Activated CD4-positive, alpha-beta memory T cell treated with anti-CD3 and anti-CD28 coated beads for 36 hours (primary cell): ENCODE results near the gene STAP2. TPM values are rescaled to one million over a fixed set of nuclear protein-coding genes. Genes with fewer than 3 reads are reported as not detected.

ENCODE experiments used
- CTCF ChIA-PET: fragments of 350-600 bp; sonication (Branson Sonifier 250); formaldehyde crosslinking; loops from one replicate; lab custom pipeline; 2021; ENCODE audit warnings: antibody characterized with exemption, inconsistent platforms; lab: Charles Lee
- POLR2A ChIA-PET: fragments of 350-600 bp; sonication (Branson Sonifier 250); formaldehyde crosslinking; loops from one replicate; lab custom pipeline; 2021; ENCODE audit warnings: antibody characterized with exemption; lab: Charles Lee
- DNase-seq: peaks from one replicate; pipeline ENCODE4 v3.0.0-alpha.2; 2020
- H3K27ac Mint-ChIP-seq: one replicate; pipeline ENCODE4 v1.8.0; 2021; ENCODE audit warnings: mixed read lengths
- H3K27me3 Mint-ChIP-seq: one replicate; pipeline ENCODE4 v1.8.0; 2021; ENCODE audit warnings: mixed read lengths
- H3K36me3 Mint-ChIP-seq: one replicate; pipeline ENCODE4 v1.8.0; 2021; ENCODE audit warnings: mixed read lengths
- H3K4me1 Mint-ChIP-seq: one replicate; pipeline ENCODE4 v1.8.0; 2021; ENCODE audit warnings: low read depth, mixed read lengths
- H3K4me3 Mint-ChIP-seq: one replicate; pipeline ENCODE4 v1.8.0; 2021; ENCODE audit warnings: mild to moderate bottlenecking, mixed read lengths
- H3K9me3 Mint-ChIP-seq: one replicate; pipeline ENCODE4 v1.8.0; 2021; ENCODE audit warnings: mixed read lengths
- intact Hi-C: fragments of 100-400 bp; cut with micrococcal nuclease; formaldehyde crosslinking; loops from one replicate; pipeline ENCODE4 v1.15.1; 2023
- total RNA-seq, 2 experiments: library from RNA; stranded (reverse); gene quantifications; one replicate each; pipeline ENCODE4 v1.2.3, GENCODE V29; 2021

Gene STAP2
- total RNA-seq, 2 experiments from 2014 or later: 9.1 to 9.4 TPM

GRCh38 chr19:4369109-4369887 is 30.7 kb upstream of the STAP2 start:
- peak overlapping the region; percentile 65 for H3K4me3 Mint-ChIP-seq
- intact Hi-C loops: loop anchor here (1.0 kb wide), 3 partner anchors 10 to 31 kb away; partner anchors contain the start of gene SH3GL1
- ChIA-PET CTCF (interaction anchor here (0.7 to 3.3 kb wide), 15 partner anchors 9 to 677 kb away, joined by 3 to 52 read pairs (median 5); partner anchors contain the start of genes CHAF1A, HDGFL2, MPND and SH3GL1), POLR2A (interaction anchor here (1.1 to 1.5 kb wide), 4 partner anchors 10 to 41 kb away, joined by 3 to 23 read pairs (median 6); partner anchors contain the start of genes CHAF1A and SH3GL1)
- no peaks in the 10 kb centered on the region for H3K9me3 Mint-ChIP-seq
- peak overlapping the region; percentile 95 for H3K27ac Mint-ChIP-seq
- H3K36me3 Mint-ChIP-seq: peaks cover 3% of the 10 kb centered on the region
- DNase-seq: peak; percentile 90
- H3K4me1 Mint-ChIP-seq: peaks cover 45% of the 10 kb centered on the region
- H3K27me3 Mint-ChIP-seq: no peaks in the 10 kb centered on the region

DNA sequence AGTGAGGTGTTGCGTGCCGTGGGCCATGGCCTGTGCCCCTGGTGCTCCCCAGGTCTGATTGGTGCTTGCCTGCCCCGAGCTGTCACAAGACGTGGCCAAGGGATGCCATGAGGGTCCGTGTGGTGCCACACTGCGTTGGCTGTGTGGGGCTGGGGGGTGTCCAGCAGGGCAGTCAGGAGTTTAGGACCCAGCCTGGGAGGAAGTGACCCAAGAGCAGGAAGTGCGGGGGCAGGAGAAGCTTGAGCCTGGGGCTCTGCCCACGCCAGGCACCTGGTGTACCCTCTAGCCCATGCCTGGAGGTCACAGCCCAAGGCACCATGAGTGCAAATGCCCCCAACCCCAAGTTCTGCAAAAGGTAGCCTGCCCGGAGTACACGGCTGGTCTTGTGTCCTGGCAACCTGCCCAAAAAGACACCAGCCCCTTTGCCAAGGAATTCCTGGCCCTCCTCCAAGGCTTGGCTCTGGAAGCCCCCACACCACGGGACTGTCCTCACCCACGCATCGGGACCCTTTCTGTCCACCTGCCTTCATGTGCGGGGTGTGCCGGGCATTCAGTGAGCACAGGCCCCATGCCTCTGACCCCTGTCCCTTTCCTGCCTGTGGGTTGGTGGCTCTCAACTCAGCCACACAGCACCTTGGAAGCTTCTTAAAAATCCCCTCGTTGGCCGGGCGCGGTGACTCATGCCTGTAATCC is 29.6 kb upstream of the STAP2 start:
- ChIA-PET CTCF (interaction anchor here (0.8 to 3.3 kb wide), 3 partner anchors 14 to 33 kb away, joined by 3 to 52 read pairs (median 6); partner anchors contain the start of genes CHAF1A and SH3GL1), POLR2A (interaction anchor here (1.5 kb wide), 1 partner anchor 40 kb away, joined by 3 read pairs; no protein-coding TSS in a partner anchor)
- Mint-ChIP-seq H3K4me3 (no peak overlapping the region), H3K27ac (peak overlapping the region; percentile 95), H3K9me3 (no peaks in the 10 kb centered on the region), H3K36me3 (peaks cover 3% of the 10 kb centered on the region), H3K27me3 (no peaks in the 10 kb centered on the region), H3K4me1 (peaks cover 38% of the 10 kb centered on the region)
- intact Hi-C loops: no loop called here
- DNase-seq: peak; percentile 51

GRCh38 chr19:4367781-4368127 is 29.1 kb upstream of the STAP2 start:
- H3K36me3 Mint-ChIP-seq: peaks cover 3% of the 10 kb centered on the region
- no peaks in the 10 kb centered on the region for H3K9me3 Mint-ChIP-seq
- H3K4me3 Mint-ChIP-seq: no peak overlapping the region
- H3K4me1 Mint-ChIP-seq: peaks cover 38% of the 10 kb centered on the region
- peak overlapping the region; percentile 95 for H3K27ac Mint-ChIP-seq
- no peaks in the 10 kb centered on the region for H3K27me3 Mint-ChIP-seq
- ChIA-PET CTCF (interaction anchor here (1.8 kb wide), 1 partner anchor 33 kb away, joined by 6 read pairs; the partner anchor contains the start of gene SH3GL1), POLR2A (no interaction called here)
- no peak for DNase-seq
- intact Hi-C loops: no loop called here

DNA sequence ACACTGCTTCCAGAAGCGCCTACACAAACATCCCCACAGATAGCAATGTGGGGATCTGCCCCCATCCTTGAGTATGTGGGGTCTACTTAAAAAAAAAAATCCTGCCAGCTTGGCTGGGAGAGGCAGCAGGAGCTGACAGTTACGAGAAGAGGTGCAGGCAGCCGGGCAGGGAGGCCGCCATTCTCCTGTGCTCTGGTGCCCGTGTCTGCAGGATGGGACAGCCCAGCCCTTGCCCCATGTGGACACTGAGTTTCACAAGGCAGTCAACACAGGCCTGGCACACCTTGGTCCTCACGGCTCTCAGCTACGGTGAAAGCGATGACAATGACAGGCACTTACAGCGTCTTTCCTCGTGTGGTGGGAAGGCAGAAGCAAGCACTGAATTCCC is 28.7 kb upstream of the STAP2 start:
- intact Hi-C loops: no loop called here
- peaks cover 3% of the 10 kb centered on the region for H3K36me3 Mint-ChIP-seq
- POLR2A ChIA-PET: no interaction called here
- CTCF ChIA-PET: interaction anchor here (1.8 kb wide), 1 partner anchor 33 kb away, joined by 6 read pairs; the partner anchor contains the start of gene SH3GL1
- H3K9me3 Mint-ChIP-seq: no peaks in the 10 kb centered on the region
- DNase-seq: no peak
- no peak overlapping the region for H3K4me3 Mint-ChIP-seq
- H3K27me3 Mint-ChIP-seq: no peaks in the 10 kb centered on the region
- H3K4me1 Mint-ChIP-seq: peaks cover 38% of the 10 kb centered on the region
- peak overlapping the region; percentile 28 for H3K27ac Mint-ChIP-seq

DNA sequence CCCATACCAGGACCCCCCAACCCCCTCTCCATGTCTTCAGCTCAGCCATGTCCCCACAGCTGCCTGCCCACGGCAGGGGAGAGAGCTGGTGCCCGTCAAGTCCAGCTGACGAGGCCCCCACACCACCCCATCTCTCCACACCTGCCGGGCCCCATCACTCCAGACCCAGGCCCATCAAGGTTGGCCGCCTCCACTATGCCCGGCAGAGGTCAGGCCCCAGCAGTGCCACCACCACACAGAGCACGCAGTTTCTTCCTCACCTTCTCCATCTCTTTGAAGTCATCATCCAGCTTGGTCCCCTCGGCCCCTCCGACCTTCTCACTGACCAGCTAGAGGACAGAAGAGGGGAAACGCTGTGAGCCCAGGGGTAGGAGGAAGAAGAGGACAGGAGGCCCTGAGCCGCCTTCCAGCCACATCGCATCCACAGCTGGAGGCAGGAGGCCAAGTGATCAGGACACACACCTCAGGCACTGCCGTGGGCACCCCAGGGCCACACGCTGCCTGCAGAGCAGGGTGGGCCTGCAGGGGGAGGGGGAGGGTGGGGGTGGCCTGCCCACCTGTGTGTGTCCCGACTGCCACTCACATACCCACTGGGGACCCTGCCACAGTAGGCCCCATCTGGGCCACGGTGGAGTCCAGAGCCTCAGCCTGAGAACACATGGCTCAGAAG is 28.2 kb upstream of the STAP2 start:
- DNase-seq: no peak
- H3K4me1 Mint-ChIP-seq: peaks cover 36% of the 10 kb centered on the region
- ChIA-PET CTCF (interaction anchor here (1.8 kb wide), 1 partner anchor 34 kb away, joined by 6 read pairs; the partner anchor contains the start of gene SH3GL1), POLR2A (no interaction called here)
- intact Hi-C loops: no loop called here
- no peak overlapping the region for H3K4me3 Mint-ChIP-seq
- H3K36me3 Mint-ChIP-seq: peaks cover 5% of the 10 kb centered on the region
- H3K27me3 Mint-ChIP-seq: no peaks in the 10 kb centered on the region
- peak overlapping the region; percentile 28 for H3K27ac Mint-ChIP-seq
- H3K9me3 Mint-ChIP-seq: no peaks in the 10 kb centered on the region

DNA sequence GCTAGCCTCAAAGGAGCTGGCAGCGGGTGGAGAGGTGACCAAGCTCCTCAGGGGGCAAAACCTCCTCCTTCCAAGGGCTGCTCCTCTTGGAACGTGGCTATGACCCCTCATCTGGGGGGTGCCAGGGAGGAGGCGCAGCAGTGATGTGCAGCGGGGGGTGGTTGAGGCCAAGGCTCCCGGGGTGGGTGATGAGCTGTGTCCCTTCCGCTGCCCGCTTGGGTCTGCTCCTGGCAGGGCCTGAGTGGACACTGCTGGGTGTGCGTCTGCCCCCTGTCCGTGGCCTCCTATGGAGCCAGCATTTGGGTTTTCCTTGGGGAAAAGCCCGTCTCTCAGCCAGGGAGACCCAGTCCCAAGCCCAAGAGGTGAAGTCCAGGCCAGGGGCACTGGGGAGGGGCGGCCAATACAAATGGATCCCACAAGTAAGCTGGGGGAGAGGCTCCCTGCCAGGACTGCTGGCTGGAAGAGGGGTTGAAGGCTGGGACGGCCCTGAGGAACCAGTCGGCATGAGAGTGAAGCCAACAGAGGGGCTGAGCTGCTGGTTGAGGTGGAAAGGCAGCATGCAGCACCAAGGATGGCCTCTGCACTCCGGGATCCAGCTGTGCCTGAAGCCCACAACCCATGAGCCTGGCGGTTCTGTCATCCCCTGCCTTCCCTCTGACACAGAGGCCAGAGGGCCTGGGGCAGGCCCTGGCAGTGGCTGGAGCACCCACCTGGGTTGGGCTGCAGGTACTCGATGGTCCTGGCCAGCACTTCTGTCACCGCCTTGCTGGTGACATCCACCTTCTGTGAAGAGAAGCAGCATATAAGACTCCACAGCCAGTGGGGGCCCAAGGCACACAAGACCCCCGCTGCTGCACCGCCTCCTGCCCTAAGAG is 27.4 kb upstream of the STAP2 start:
- no peak overlapping the region for H3K27ac Mint-ChIP-seq
- POLR2A ChIA-PET: no interaction called here

GRCh38 chr19:4365341-4365740 is 26.7 kb upstream of the STAP2 start:
- no peaks in the 10 kb centered on the region for H3K27me3 Mint-ChIP-seq
- ChIA-PET POLR2A (no interaction called here), CTCF (interaction anchor here (1.4 to 1.8 kb wide), 2 partner anchors 13 to 35 kb away, joined by 5 to 10 read pairs; partner anchors contain the start of gene SH3GL1)
- H3K27ac Mint-ChIP-seq: no peak overlapping the region
- H3K36me3 Mint-ChIP-seq: peaks cover 7% of the 10 kb centered on the region
- no peak for DNase-seq
- intact Hi-C loops: no loop called here
- H3K4me3 Mint-ChIP-seq: no peak overlapping the region
- peaks cover 22% of the 10 kb centered on the region for H3K4me1 Mint-ChIP-seq
- no peaks in the 10 kb centered on the region for H3K9me3 Mint-ChIP-seq

More for the DNA sequence above, 27.4 kb upstream of the STAP2 start:
- no peak overlapping the region for H3K4me3 Mint-ChIP-seq
- CTCF ChIA-PET: interaction anchor here (1.4 to 1.8 kb wide), 2 partner anchors 34 to 35 kb away, joined by 5 to 6 read pairs; partner anchors contain the start of gene SH3GL1
- H3K4me1 Mint-ChIP-seq: peaks cover 29% of the 10 kb centered on the region
- intact Hi-C loops: no loop called here
- no peaks in the 10 kb centered on the region for H3K27me3 Mint-ChIP-seq
- H3K9me3 Mint-ChIP-seq: no peaks in the 10 kb centered on the region
- H3K36me3 Mint-ChIP-seq: peaks cover 5% of the 10 kb centered on the region
- DNase-seq: no peak

DNA sequence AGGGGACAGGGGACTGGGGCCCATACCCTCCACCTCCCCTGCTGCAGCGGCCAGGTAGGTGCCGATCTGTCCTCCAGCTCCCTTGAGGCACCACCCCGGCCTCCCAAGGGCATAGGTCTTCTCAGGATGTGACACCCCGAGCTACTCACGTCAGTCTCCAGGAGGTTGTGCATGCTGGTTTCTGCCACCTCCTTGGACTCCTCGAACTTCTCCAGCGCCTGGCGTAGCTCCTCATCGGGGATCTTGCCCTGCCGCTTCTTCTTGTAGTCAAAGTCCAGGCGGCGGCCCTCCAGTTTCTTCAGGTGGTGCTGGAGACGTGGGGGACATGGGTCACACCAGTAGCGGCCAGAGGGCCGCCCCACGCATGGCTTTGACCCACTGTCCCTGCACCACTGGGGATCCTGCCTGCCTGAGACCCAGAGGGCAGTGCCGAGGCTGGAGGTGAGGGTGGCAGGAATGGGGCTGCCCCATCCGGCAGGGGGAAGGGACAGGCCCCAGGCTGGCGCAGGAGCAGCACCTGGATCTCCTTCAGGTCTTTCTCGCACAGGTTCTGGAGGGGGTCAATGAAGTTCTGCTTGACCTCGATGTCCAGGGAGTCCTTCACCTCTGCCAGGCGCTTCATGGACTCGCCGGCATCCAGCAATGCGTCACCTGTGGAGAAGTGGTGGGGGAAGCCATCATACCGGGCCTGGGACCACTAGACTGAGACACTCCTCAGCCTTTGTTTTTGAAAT is 25.1 kb upstream of the STAP2 start:
- ChIA-PET CTCF (interaction anchor here (0.6 to 2.3 kb wide), 4 partner anchors 11 to 37 kb away, joined by 3 to 10 read pairs (median 10); partner anchors contain the start of gene SH3GL1), POLR2A (no interaction called here)
- Mint-ChIP-seq H3K4me3 (no peak overlapping the region), H3K27me3 (no peaks in the 10 kb centered on the region), H3K27ac (no peak overlapping the region), H3K9me3 (no peaks in the 10 kb centered on the region), H3K36me3 (peaks cover 11% of the 10 kb centered on the region), H3K4me1 (peaks cover 9% of the 10 kb centered on the region)
- DNase-seq: no peak
- intact Hi-C loops: no loop called here

DNA sequence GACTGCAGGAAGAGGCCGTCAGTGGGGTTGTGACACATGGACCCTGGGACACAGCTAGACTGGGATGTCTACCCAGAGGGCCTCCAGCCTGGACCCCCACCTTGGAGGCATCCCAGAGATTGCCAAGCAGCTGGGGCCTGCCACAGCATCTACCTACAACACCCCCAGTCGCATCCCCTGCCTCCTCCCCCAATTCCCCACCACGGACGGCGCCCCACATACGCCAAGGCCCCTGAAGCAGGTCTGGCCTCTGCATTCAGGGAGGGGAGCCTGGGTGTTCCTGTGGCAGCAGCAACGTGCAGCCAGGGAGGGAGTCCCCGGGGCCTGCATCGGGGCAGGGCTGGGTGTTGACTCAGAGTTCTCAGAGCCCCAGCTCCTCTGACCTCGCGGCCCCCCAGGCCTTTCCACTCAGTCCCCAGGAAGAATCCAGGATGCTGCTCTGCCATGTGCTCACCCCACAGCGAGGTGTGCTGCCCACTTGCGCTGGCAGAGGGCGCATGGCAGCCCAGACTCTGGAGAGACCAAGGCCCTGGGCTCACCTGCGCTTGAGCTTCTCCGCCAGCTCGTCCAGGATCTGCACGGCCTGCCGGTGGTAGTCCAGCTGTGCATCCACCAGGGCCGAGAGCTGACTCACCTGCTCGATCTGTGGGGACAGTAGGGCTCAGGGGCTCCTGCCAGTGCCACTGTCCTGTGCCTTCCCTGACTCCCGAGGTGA is 24.4 kb upstream of the STAP2 start:
- Mint-ChIP-seq H3K36me3 (peaks cover 11% of the 10 kb centered on the region), H3K9me3 (no peaks in the 10 kb centered on the region), H3K27ac (no peak overlapping the region), H3K4me1 (peaks cover 3% of the 10 kb centered on the region), H3K27me3 (no peaks in the 10 kb centered on the region), H3K4me3 (no peak overlapping the region)
- ChIA-PET CTCF (interaction anchor here (0.6 to 2.3 kb wide), 5 partner anchors 11 to 96 kb away, joined by 3 to 10 read pairs (median 4); partner anchors contain the start of gene SH3GL1), POLR2A (no interaction called here)
- peak; percentile 28 for DNase-seq
- intact Hi-C loops: no loop called here
